Measurements from ENCODE around the gene ST8SIA1. TPM values are rescaled to one million over a fixed set of nuclear protein-coding genes. Genes with fewer than 3 reads are reported as not detected.

Gene ST8SIA1
- total RNA-seq, 1 experiment from 2014 or later, result not detected

GRCh38 chr12:22173177-22173576 lies 161.3 kb downstream of the ST8SIA1 start:
- no peak overlapping the region for H3K4ac ChIP-seq (ENCODE audit: low read depth, low read length)
- H3K27me3 Mint-ChIP-seq (ENCODE audit: low read depth), result no peaks in the 10 kb centered on the region
- no peak overlapping the region for H4K5ac ChIP-seq (ENCODE audit: insufficient read length, low read depth, low read length)
- no peak overlapping the region for H3K23ac ChIP-seq (ENCODE audit: insufficient read length, low read depth, low read length)
- no peak overlapping the region for H3K14ac ChIP-seq (ENCODE audit: insufficient read depth, low read length)
- H3K27ac ChIP-seq (ENCODE audit: insufficient read length, low read depth, low read length), result no peak overlapping the region
- H3K9ac ChIP-seq (ENCODE audit: extremely low read depth, insufficient read length, low read length), result no peak overlapping the region
- no peak overlapping the region for H2BK120ac ChIP-seq (ENCODE audit: low read depth, low read length, poor library complexity, severe bottlenecking)
- 0 out of 3 replicates have a peak, but pooled peaks have one; percentile 19 for TF ChIP-seq CTCF (conservative IDR thresholded peaks at IDR 0.05)
- H2BK15ac ChIP-seq (ENCODE audit: low read depth, low read length), result no peak overlapping the region
- no peaks in the 10 kb centered on the region; a peak in 1 of 5 replicates for H3K9me3 Mint-ChIP-seq
- no peak overlapping the region for H3K56ac ChIP-seq (ENCODE audit: insufficient read length, low read depth, low read length)
- H3K4me1 ChIP-seq (ENCODE audit: insufficient read depth, low read length), result no peaks in the 10 kb centered on the region
- H4K8ac ChIP-seq (replicated peaks; ENCODE audit: insufficient read length, low read depth, low read length), result no peak overlapping the region
- H3K79me2 ChIP-seq (ENCODE audit: insufficient read depth, low read length), result no peaks in the 10 kb centered on the region
- no peaks in the 10 kb centered on the region for H3K23me2 ChIP-seq (ENCODE audit: insufficient read length, low read depth, low read length, poor library complexity, severe bottlenecking)
- no peaks in the 10 kb centered on the region for H3K36me3 Mint-ChIP-seq (ENCODE audit: insufficient read depth in 1 of 3, low read depth in 3 of 3)
- H3T11ph ChIP-seq (ENCODE audit: low read length), result no peak overlapping the region
- H4K20me1 ChIP-seq (ENCODE audit: control insufficient read depth, insufficient read depth, insufficient read length), result no peaks in the 10 kb centered on the region
- no peak overlapping the region for H2AFZ ChIP-seq (ENCODE audit: low read length)
- no peak for DNase-seq
- H3K18ac ChIP-seq (ENCODE audit: insufficient read length, low read depth, low read length), result no peak overlapping the region
- no peaks in the 10 kb centered on the region for H3K9me3 ChIP-seq (ENCODE audit: control insufficient read depth, low read depth, low read length)
- no peak overlapping the region for H3K4me2 ChIP-seq (ENCODE audit: insufficient read depth, insufficient read length, low read length)
- H2BK12ac ChIP-seq (ENCODE audit: insufficient read length, low read depth, low read length), result no peak overlapping the region
- no peak overlapping the region for H2AK5ac ChIP-seq (ENCODE audit: insufficient read length, low read length)
- no peaks in the 10 kb centered on the region for H3K4me1 Mint-ChIP-seq
- H3K27me3 ChIP-seq (ENCODE audit: insufficient read depth, low read length), result no peaks in the 10 kb centered on the region
- no peaks in the 10 kb centered on the region for H3K79me1 ChIP-seq (ENCODE audit: insufficient read depth, low read depth, low read length, poor library complexity, severe bottlenecking)
- H2BK20ac ChIP-seq (ENCODE audit: low read depth, low read length, poor library complexity, severe bottlenecking), result no peak overlapping the region
- H4K91ac ChIP-seq (ENCODE audit: insufficient read length, low read depth, low read length), result no peak overlapping the region
- no peak overlapping the region for H3K4me3 Mint-ChIP-seq
- no peak overlapping the region for H3K27ac Mint-ChIP-seq
- no peak overlapping the region for H2BK5ac ChIP-seq (ENCODE audit: insufficient read length, low read length)
